HepG2 (cell line): Measurements from ENCODE around the gene MAPK1.

Experiments used
- CTCF ChIP-seq: sonication (generic); formaldehyde crosslinking; IDR thresholded peaks from 2 replicates; pipeline ENCODE4 v1.5.0; 2020; ENCODE audit warnings: mild to moderate bottlenecking, missing genetic modification reagents, moderate library complexity
- GABPB1 ChIP-seq: IDR thresholded peaks from 2 replicates; pipeline ENCODE4 v1.6.1; 2016; ENCODE audit warnings: mild to moderate bottlenecking, missing genetic modification reagents, moderate library complexity, missing compliant biosample characterization
- GPBP1L1 ChIP-seq: sonication (generic); formaldehyde crosslinking; IDR thresholded peaks from 2 replicates; pipeline ENCODE4 v1.5.0; 2020; ENCODE audit warnings: mild to moderate bottlenecking, missing genetic modification reagents
- HMGXB3 ChIP-seq: sonication (generic); formaldehyde crosslinking; IDR thresholded peaks from 2 replicates; pipeline ENCODE4 v1.4.0; 2020; ENCODE audit warnings: missing genetic modification reagents, borderline replicate concordance
- MEIS2 ChIP-seq: sonication (generic); formaldehyde crosslinking; IDR thresholded peaks from 2 replicates; pipeline ENCODE4 v1.9.0; 2021; ENCODE audit warnings: mild to moderate bottlenecking, missing genetic modification reagents
- MIER2 ChIP-seq: IDR thresholded peaks from 2 replicates; pipeline ENCODE4 v1.6.1; 2016; ENCODE audit warnings: missing biosample characterization, missing genetic modification reagents
- NONO ChIP-seq, 2 experiments: fragments of 450-650 bp in 1 of 2; sonication (generic) in 1 of 2; formaldehyde crosslinking in 1 of 2; IDR thresholded peaks in 1 of 2; conservative IDR thresholded peaks in 1 of 2; 2 replicates each; pipeline versions ENCODE4 v1.6.1 to v1.8.0; 2017 to 2022; ENCODE audit warnings: mild to moderate bottlenecking in 1 of 2, missing genetic modification reagents in 1 of 2, moderate library complexity in 1 of 2
- NR3C1 ChIP-seq: sonication (generic); formaldehyde crosslinking; IDR thresholded peaks from 2 replicates; pipeline ENCODE4 v1.4.0; 2020; ENCODE audit warnings: missing genetic modification reagents
- PHF5A ChIP-seq: IDR thresholded peaks from one replicate; pipeline ENCODE4 v1.6.1; 2018; ENCODE audit warnings: low read depth, missing genetic modification reagents; ENCODE audit not compliant: unreplicated experiment
- RAD51 ChIP-seq: fragments of 450-650 bp; IDR thresholded peaks from 2 replicates; pipeline ENCODE4 v1.6.1; 2016; ENCODE audit warnings: borderline replicate concordance
- TCF7L2 ChIP-seq: IDR thresholded peaks from 2 replicates; pipeline ENCODE4 v1.6.1; 2011; ENCODE audit warnings: mild to moderate bottlenecking, low read depth, low read length, moderate library complexity

GRCh38 chr22:21714786-21715185, 152.7 kb downstream of the MAPK1 start:
- TF ChIP-seq PHF5A (no peak), GABPB1 (CRISPR knock-in tag) (no peak), NONO (IDR thresholded peaks at IDR 0.05) (no peak), NONO (CRISPR knock-in tag; conservative IDR thresholded peaks at IDR 0.05) (no peak), TCF7L2 (no peak), MIER2 (CRISPR knock-in tag) (no peak), CTCF (CRISPR knock-in tag) (no peak), NR3C1 (CRISPR knock-in tag) (no peak), MEIS2 (CRISPR knock-in tag) (no peak), GPBP1L1 (CRISPR knock-in tag) (no peak), RAD51 (no peak), HMGXB3 (CRISPR knock-in tag) (no peak)
